ENCODE results near the gene MYO1H. TPM values are rescaled to one million over a fixed set of nuclear protein-coding genes. Genes with fewer than 3 reads are reported as not detected.

MYO1H gene
- total and polyA plus RNA-seq, 2 of the 13 experiments (the other 11 are each of a cell fraction or from before 2014, with no cell fraction given), result not detected

DNA sequence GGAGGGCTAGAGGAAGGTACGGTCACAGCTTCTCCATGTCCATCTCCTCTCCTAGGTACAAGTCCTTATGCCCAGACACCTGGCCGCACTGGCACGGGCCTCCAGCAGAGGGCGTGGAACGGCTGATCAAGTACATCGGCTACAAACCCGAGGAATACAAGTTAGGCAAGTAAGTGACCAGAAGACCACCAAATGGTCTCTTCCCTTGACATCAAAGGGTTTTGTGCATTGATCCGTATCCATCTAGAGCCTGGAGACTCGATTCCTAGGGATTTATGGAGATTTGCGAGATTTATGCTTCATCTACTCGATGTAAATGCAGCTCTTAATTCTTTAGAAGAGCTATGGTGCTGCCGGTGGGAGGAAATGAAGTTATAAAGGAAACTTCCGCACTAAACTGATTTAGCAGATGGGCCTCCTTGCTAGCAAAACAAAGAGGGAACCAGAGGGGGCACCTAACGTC, 85.2 kb downstream of the MYO1H start (continued):
- TF ChIP-seq, protein P1, sequence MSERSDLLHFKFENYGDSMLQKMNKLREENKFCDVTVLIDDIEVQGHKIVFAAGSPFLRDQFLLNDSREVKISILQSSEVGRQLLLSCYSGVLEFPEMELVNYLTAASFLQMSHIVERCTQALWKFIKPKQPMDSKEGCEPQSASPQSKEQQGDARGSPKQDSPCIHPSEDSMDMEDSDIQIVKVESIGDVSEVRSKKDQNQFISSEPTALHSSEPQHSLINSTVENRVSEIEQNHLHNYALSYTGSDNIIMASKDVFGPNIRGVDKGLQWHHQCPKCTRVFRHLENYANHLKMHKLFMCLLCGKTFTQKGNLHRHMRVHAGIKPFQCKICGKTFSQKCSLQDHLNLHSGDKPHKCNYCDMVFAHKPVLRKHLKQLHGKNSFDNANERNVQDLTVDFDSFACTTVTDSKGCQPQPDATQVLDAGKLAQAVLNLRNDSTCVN (CRISPR knock-in tag; IDR thresholded peaks at IDR 0.05; ENCODE audit: borderline replicate concordance), result peak; percentile 29; the same call in 1 of the 2 replicates
- TF ChIP-seq, protein P2, sequence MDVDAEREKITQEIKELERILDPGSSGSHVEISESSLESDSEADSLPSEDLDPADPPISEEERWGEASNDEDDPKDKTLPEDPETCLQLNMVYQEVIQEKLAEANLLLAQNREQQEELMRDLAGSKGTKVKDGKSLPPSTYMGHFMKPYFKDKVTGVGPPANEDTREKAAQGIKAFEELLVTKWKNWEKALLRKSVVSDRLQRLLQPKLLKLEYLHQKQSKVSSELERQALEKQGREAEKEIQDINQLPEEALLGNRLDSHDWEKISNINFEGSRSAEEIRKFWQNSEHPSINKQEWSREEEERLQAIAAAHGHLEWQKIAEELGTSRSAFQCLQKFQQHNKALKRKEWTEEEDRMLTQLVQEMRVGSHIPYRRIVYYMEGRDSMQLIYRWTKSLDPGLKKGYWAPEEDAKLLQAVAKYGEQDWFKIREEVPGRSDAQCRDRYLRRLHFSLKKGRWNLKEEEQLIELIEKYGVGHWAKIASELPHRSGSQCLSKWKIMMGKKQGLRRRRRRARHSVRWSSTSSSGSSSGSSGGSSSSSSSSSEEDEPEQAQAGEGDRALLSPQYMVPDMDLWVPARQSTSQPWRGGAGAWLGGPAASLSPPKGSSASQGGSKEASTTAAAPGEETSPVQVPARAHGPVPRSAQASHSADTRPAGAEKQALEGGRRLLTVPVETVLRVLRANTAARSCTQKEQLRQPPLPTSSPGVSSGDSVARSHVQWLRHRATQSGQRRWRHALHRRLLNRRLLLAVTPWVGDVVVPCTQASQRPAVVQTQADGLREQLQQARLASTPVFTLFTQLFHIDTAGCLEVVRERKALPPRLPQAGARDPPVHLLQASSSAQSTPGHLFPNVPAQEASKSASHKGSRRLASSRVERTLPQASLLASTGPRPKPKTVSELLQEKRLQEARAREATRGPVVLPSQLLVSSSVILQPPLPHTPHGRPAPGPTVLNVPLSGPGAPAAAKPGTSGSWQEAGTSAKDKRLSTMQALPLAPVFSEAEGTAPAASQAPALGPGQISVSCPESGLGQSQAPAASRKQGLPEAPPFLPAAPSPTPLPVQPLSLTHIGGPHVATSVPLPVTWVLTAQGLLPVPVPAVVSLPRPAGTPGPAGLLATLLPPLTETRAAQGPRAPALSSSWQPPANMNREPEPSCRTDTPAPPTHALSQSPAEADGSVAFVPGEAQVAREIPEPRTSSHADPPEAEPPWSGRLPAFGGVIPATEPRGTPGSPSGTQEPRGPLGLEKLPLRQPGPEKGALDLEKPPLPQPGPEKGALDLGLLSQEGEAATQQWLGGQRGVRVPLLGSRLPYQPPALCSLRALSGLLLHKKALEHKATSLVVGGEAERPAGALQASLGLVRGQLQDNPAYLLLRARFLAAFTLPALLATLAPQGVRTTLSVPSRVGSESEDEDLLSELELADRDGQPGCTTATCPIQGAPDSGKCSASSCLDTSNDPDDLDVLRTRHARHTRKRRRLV (CRISPR knock-in tag; IDR thresholded peaks at IDR 0.05), result no peak
- no peak for TF ChIP-seq HHEX (CRISPR knock-in tag; IDR thresholded peaks at IDR 0.05)
- TF ChIP-seq NONO (IDR thresholded peaks at IDR 0.05), result no peak
- TF ChIP-seq NONO (CRISPR knock-in tag; conservative IDR thresholded peaks at IDR 0.05), result peak; percentile 57; the same call in 1 of the 2 replicates
- TF ChIP-seq FOSL2 (CRISPR knock-in tag; IDR thresholded peaks at IDR 0.05), result no peak
- TF ChIP-seq ZNF44 (CRISPR knock-in tag; IDR thresholded peaks at IDR 0.05), result 0 out of 2 replicates have a peak, but pooled peaks have one; percentile 63
- no peak for TF ChIP-seq ZNF792 (CRISPR knock-in tag; IDR thresholded peaks at IDR 0.05)
- no peak for TF ChIP-seq NFE2L1 (CRISPR knock-in tag; IDR thresholded peaks at IDR 0.05; ENCODE audit: borderline replicate concordance)
- TF ChIP-seq TOPORS (CRISPR knock-in tag; IDR thresholded peaks at IDR 0.05), result no peak
- TF ChIP-seq, protein P3, sequence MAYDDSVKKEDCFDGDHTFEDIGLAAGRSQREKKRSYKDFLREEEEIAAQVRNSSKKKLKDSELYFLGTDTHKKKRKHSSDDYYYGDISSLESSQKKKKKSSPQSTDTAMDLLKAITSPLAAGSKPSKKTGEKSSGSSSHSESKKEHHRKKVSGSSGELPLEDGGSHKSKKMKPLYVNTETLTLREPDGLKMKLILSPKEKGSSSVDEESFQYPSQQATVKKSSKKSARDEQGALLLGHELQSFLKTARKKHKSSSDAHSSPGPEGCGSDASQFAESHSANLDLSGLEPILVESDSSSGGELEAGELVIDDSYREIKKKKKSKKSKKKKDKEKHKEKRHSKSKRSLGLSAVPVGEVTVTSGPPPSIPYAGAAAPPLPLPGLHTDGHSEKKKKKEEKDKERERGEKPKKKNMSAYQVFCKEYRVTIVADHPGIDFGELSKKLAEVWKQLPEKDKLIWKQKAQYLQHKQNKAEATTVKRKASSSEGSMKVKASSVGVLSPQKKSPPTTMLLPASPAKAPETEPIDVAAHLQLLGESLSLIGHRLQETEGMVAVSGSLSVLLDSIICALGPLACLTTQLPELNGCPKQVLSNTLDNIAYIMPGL (CRISPR knock-in tag; IDR thresholded peaks at IDR 0.05; ENCODE audit: borderline replicate concordance in 1 of 2, low read depth in 1 of 2), result 0 out of 4 replicates have a peak, but pooled peaks of 1 of the 2 experiments have one; percentile 57
- TF ChIP-seq SP5 (CRISPR knock-in tag; IDR thresholded peaks at IDR 0.05; ENCODE audit: borderline replicate concordance, low read depth), result no peak
- TF ChIP-seq, protein P4, sequence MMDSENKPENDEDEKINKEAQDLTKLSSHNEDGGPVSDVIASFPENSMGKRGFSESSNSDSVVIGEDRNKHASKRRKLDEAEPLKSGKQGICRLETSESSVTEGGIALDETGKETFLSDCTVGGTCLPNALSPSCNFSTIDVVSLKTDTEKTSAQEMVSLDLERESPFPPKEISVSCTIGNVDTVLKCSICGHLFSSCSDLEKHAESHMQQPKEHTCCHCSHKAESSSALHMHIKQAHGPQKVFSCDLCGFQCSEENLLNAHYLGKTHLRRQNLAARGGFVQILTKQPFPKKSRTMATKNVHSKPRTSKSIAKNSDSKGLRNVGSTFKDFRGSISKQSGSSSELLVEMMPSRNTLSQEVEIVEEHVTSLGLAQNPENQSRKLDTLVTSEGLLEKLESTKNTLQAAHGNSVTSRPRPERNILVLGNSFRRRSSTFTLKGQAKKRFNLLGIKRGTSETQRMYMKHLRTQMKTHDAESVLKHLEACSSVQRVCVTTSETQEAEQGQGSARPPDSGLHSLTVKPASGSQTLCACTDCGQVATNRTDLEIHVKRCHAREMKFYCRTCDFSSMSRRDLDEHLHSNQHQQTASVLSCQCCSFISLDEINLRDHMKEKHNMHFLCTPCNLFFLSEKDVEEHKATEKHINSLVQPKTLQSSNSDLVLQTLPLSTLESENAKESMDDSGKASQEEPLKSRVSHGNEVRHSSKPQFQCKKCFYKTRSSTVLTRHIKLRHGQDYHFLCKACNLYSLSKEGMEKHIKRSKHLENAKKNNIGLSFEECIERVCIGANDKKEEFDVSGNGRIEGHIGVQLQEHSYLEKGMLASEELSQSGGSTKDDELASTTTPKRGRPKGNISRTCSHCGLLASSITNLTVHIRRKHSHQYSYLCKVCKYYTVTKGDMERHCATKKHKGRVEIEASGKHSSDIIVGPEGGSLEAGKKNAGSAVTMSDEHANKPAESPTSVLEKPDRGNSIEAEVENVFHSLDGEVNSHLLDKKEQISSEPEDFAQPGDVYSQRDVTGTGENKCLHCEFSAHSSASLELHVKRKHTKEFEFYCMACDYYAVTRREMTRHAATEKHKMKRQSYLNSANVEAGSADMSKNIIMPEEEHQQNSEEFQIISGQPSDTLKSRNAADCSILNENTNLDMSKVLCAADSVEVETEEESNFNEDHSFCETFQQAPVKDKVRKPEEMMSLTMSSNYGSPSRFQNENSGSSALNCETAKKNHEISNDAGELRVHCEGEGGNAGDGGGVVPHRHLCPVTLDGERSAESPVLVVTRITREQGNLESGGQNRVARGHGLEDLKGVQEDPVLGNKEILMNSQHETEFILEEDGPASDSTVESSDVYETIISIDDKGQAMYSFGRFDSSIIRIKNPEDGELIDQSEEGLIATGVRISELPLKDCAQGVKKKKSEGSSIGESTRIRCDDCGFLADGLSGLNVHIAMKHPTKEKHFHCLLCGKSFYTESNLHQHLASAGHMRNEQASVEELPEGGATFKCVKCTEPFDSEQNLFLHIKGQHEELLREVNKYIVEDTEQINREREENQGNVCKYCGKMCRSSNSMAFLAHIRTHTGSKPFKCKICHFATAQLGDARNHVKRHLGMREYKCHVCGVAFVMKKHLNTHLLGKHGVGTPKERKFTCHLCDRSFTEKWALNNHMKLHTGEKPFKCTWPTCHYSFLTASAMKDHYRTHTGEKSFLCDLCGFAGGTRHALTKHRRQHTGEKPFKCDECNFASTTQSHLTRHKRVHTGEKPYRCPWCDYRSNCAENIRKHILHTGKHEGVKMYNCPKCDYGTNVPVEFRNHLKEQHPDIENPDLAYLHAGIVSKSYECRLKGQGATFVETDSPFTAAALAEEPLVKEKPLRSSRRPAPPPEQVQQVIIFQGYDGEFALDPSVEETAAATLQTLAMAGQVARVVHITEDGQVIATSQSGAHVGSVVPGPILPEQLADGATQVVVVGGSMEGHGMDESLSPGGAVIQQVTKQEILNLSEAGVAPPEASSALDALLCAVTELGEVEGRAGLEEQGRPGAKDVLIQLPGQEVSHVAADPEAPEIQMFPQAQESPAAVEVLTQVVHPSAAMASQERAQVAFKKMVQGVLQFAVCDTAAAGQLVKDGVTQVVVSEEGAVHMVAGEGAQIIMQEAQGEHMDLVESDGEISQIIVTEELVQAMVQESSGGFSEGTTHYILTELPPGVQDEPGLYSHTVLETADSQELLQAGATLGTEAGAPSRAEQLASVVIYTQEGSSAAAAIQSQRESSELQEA (CRISPR knock-in tag; IDR thresholded peaks at IDR 0.05; ENCODE audit: not compliant biosample characterization), result no peak

All from HepG2 (cell line).